Measurements from ENCODE around the gene ZFYVE27.

The ZFYVE27 gene

GRCh38 chr10:97719602-97720001 lies 17.3 kb upstream of the ZFYVE27 start:
- Histone ChIP-seq H3K9me3 (ENCODE audit: control insufficient read depth, insufficient read depth, low read depth, low read length) (no peaks in the 10 kb centered on the region), H3K27ac (ENCODE audit: extremely low read depth, low read depth, low read length) (no peak overlapping the region), H3K4me1 (ENCODE audit: control insufficient read depth, insufficient read depth, low read length) (peaks cover 18% of the 10 kb centered on the region), H3K36me3 (ENCODE audit: control insufficient read depth in 2 of 2, insufficient read depth in 1 of 2, low read length in 2 of 2) (peaks cover 7 to 21% of the 10 kb centered on the region in 2 experiments; a peak in 2 of 3 replicates), H3K4me3 (ENCODE audit: low read depth, low read length) (no peak overlapping the region)
- ChIA-PET POLR2A (interaction anchor here (1.2 to 2.6 kb wide), 2 partner anchors 15 to 33 kb away, joined by 3 to 10 read pairs; partner anchors contain the start of gene AVPI1), CTCF (interaction anchor here (1.1 to 20.4 kb wide), 4 partner anchors 10 to 17 kb away, joined by 5 to 487 read pairs (median 20); partner anchors contain the start of gene ZFYVE27)
- TF ChIP-seq BCL6B (tag by site-specific recombination; IDR thresholded peaks at IDR 0.05) (no peak), ZNF391 (tag by site-specific recombination; IDR thresholded peaks at IDR 0.05; ENCODE audit: borderline replicate concordance, low read depth) (no peak), ZNF398 (tag by site-specific recombination; IDR thresholded peaks at IDR 0.05) (no peak), KLF7 (tag by site-specific recombination; IDR thresholded peaks at IDR 0.05; ENCODE audit: borderline replicate concordance) (no peak), ZNF549 (tag by site-specific recombination; IDR thresholded peaks at IDR 0.05) (no peak), ZNF311 (tag by site-specific recombination; IDR thresholded peaks at IDR 0.05; ENCODE audit: borderline replicate concordance) (no peak), ZNF350 (tag by site-specific recombination; IDR thresholded peaks at IDR 0.05) (no peak), ZNF416 (tag by site-specific recombination; IDR thresholded peaks at IDR 0.05) (no peak), ZBTB20 (tag by site-specific recombination; IDR thresholded peaks at IDR 0.05) (no peak), ZNF707 (tag by site-specific recombination; IDR thresholded peaks at IDR 0.05) (no peak), ZNF354C (tag by site-specific recombination; IDR thresholded peaks at IDR 0.05; ENCODE audit: borderline replicate concordance, low read depth) (no peak), ZNF121 (tag by site-specific recombination; IDR thresholded peaks at IDR 0.05) (no peak), AEBP2 (tag by site-specific recombination; IDR thresholded peaks at IDR 0.05; ENCODE audit: borderline replicate concordance) (no peak), ZNF621 (tag by site-specific recombination; IDR thresholded peaks at IDR 0.05) (no peak), ZNF146 (tag by site-specific recombination; IDR thresholded peaks at IDR 0.05) (no peak), ZXDB (tag by site-specific recombination; IDR thresholded peaks at IDR 0.05) (no peak), ZNF658 (tag by site-specific recombination; IDR thresholded peaks at IDR 0.05) (no peak), FEZF1 (tag by site-specific recombination; IDR thresholded peaks at IDR 0.05) (no peak)

GRCh38 chr10:97721871-97722780 lies 14.8 kb upstream of the ZFYVE27 start:
- Histone ChIP-seq H3K4me3 (ENCODE audit: low read depth, low read length) (no peak overlapping the region), H3K27ac (ENCODE audit: extremely low read depth, low read depth, low read length) (no peak overlapping the region), H3K9me3 (ENCODE audit: control insufficient read depth, insufficient read depth, low read depth, low read length) (no peaks in the 10 kb centered on the region), H3K4me1 (ENCODE audit: control insufficient read depth, insufficient read depth, low read length) (peaks cover 8% of the 10 kb centered on the region; the same call in 1 of the 2 replicates), H3K36me3 (ENCODE audit: control insufficient read depth in 2 of 2, insufficient read depth in 1 of 2, low read length in 2 of 2) (peaks cover 0 to 13% of the 10 kb centered on the region in 2 experiments; a peak in 2 of 3 replicates)
- ChIA-PET POLR2A (no interaction called here), CTCF (interaction anchor here (0.7 to 15.2 kb wide), 3 partner anchors 10 to 35 kb away, joined by 3 to 487 read pairs (median 10); partner anchors contain the start of gene MARVELD1)
- TF ChIP-seq ZBTB20 (tag by site-specific recombination; IDR thresholded peaks at IDR 0.05): no peak
- no peak for TF ChIP-seq ZNF660 (tag by site-specific recombination; IDR thresholded peaks at IDR 0.05)
- no peak for TF ChIP-seq ZNF18 (tag by site-specific recombination; IDR thresholded peaks at IDR 0.05)
- TF ChIP-seq ZNF585B (tag by site-specific recombination; IDR thresholded peaks at IDR 0.05): no peak
- no peak for TF ChIP-seq ZEB2 (tag by site-specific recombination; IDR thresholded peaks at IDR 0.05)
- no peak for TF ChIP-seq GLI4 (tag by site-specific recombination; IDR thresholded peaks at IDR 0.05)
- TF ChIP-seq ZNF354C (tag by site-specific recombination; IDR thresholded peaks at IDR 0.05; ENCODE audit: borderline replicate concordance, low read depth): no peak
- TF ChIP-seq SETDB1 (IDR thresholded peaks at IDR 0.05; ENCODE audit: insufficient read length, low read length): no peak
- no peak for TF ChIP-seq ZNF37A (tag by site-specific recombination; IDR thresholded peaks at IDR 0.05)
- no peak for TF ChIP-seq KLF10 (tag by site-specific recombination; IDR thresholded peaks at IDR 0.05)
- peak; percentile 43; the same call in 1 of the 2 replicates for TF ChIP-seq SP7 (tag by site-specific recombination; IDR thresholded peaks at IDR 0.05)
- peak; percentile 72 for TF ChIP-seq ZNF341 (tag by site-specific recombination; IDR thresholded peaks at IDR 0.05; ENCODE audit: low read depth)
- no peak for TF ChIP-seq ZNF121 (tag by site-specific recombination; IDR thresholded peaks at IDR 0.05)
- TF ChIP-seq ZNF140 (tag by site-specific recombination; IDR thresholded peaks at IDR 0.05): no peak

Data from HEK293 (cell line).